ENCODE measurements around the gene MT1HL1. TPM values are rescaled to one million over a fixed set of nuclear protein-coding genes. Genes with fewer than 3 reads are reported as not detected.

MT1HL1 gene
- total RNA-seq: not detected in 2 replicates

DNA sequence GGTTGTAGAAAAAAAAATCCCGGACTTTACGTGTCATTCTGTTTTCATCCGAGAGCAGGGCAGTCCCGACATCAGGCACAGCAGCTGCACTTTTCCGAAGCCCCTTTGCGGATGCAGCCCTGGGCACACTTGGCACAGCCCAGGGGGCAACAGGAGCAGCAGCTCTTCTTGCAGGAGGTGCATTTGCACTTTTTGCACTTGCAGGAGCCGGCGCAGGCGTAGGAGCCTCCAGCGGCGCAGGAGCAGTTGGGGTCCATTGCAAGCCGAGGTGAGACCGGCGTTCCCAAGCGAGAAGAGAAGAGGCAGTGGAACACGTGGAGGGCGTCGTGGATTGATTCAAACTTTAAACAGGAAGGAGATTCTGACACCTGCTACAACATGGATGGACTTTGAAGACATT, at the start of gene MT1HL1:
MT1HL1 (minus strand) TSS at position 326 of the 400 bp plus-strand sequence; CDS start at position 257, 69 bp downstream.

DNA sequence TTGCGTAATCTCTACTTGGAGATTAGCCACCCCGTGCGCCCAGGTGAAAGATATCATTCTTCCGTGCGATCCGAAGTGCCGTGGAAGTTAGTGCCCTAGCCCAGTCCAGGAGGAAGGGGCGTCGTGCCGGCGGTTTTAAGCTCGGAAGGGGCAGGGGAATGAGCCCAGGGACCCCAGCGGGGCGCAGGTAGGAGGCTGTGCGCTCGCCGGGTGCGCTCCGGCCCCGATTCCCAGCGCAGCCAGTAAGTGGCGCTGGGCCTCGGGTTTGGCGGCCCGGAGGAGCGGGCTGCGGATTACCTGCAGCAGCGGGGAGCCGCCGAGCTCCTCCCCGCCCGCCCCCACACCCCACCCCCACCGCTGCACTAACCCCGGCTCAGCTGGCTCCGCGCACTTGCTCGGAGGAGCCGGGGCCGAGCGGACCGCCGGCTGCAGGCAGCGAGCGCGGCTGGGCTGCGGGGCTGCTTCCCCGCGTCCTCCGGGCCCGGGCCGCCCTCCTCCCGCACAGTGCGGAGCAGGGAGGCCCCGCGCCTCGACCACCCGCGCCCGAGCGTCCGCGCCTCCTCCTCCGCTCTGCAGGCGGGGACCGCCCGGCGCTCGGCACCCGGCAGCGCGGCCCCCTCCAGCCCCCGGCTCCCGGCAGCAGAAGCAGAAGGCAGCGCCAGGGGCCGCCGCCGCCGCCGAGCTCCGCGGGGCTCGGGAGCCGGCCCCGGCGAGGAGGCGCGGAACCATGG, 37.7 kb upstream of the MT1HL1 start, which contains the start of gene RYR2:
RYR2 (plus strand) TSS at position 390 of the 731 bp plus-strand sequence; CDS start at position 728, 338 bp downstream.

Other genes starting within 250 kb of the MT1HL1 start
- 36.8 and 40.6 TPM in 2 replicates for gene MTR, start 209.1 kb downstream of the MT1HL1 start, total RNA-seq
- gene RYR2, start 37.7 kb upstream of the MT1HL1 start, total RNA-seq: under 0.01 TPM in 1 of 2 replicates, not detected in the other

Measured in regular cardiac myocyte (primary cell).